Hematopoietic multipotent progenitor cell treated with erythropoietin and hydrocortisone succinate and interleukin-3 and kit ligand, for 17 days (in vitro differentiated cells): ENCODE data around the gene CCM2.

Experiments
- DNase-seq: peaks from one replicate; pipeline ENCODE4 v3.0.0-alpha.2; 2015; ENCODE audit warnings: low spot score

CCM2 gene

GRCh38 chr7:45125193-45125904 is 125.3 kb downstream of the CCM2 start:
- no peak for DNase-seq
